WTC11 (cell line): Measurements from ENCODE around the gene LAMC1.

Source experiments
- CTCF ChIP-seq: fragments of 200-600 bp; IDR thresholded peaks from 2 replicates; pipeline ENCODE4 v1.8.0; 2022; ENCODE audit warnings: antibody characterized with exemption
- E2F5 ChIP-seq: sonication (generic); formaldehyde crosslinking; IDR thresholded peaks from 2 replicates; pipeline ENCODE4 v1.8.1; 2022; ENCODE audit warnings: mild to moderate bottlenecking, moderate library complexity, missing genetic modification reagents
- ESRRA ChIP-seq: sonication (generic); formaldehyde crosslinking; IDR thresholded peaks from 2 replicates; pipeline ENCODE4 v1.8.1; 2022; ENCODE audit warnings: mild to moderate bottlenecking, missing genetic modification reagents, borderline replicate concordance
- FOXK1 ChIP-seq: sonication (generic); formaldehyde crosslinking; IDR thresholded peaks from 2 replicates; pipeline ENCODE4 v1.8.0; 2022; ENCODE audit warnings: mild to moderate bottlenecking, moderate library complexity, missing genetic modification reagents
- GRHL2 ChIP-seq: fragments of 250-450 bp; sonication (Bioruptor Pico); IDR thresholded peaks from 2 replicates; pipeline ENCODE4 v1.8.0; 2022; ENCODE audit warnings: mild to moderate bottlenecking, moderate library complexity; ENCODE audit not compliant: insufficient replicate concordance, severe bottlenecking
- NFE2L1 ChIP-seq: sonication (generic); formaldehyde crosslinking; IDR thresholded peaks from 2 replicates; pipeline ENCODE4 v1.8.1; 2023; ENCODE audit warnings: missing genetic modification reagents
- NR1H2 ChIP-seq: sonication (generic); formaldehyde crosslinking; IDR thresholded peaks from 2 replicates; pipeline ENCODE4 v1.9.0; 2021; ENCODE audit warnings: mild to moderate bottlenecking, moderate library complexity, missing genetic modification reagents
- NR3C1 ChIP-seq: sonication (generic); formaldehyde crosslinking; conservative IDR thresholded peaks from 2 replicates; pipeline ENCODE4 v1.8.1; 2023; ENCODE audit warnings: low read depth, mild to moderate bottlenecking, missing genetic modification reagents
- TP53 ChIP-seq: sonication (generic); formaldehyde crosslinking; IDR thresholded peaks from 2 replicates; pipeline ENCODE4 v1.8.1; 2023; ENCODE audit warnings: mild to moderate bottlenecking, missing genetic modification reagents
- ZBTB43 ChIP-seq: sonication (generic); formaldehyde crosslinking; IDR thresholded peaks from 2 replicates; pipeline ENCODE4 v1.8.1; 2023; ENCODE audit warnings: mild to moderate bottlenecking, missing genetic modification reagents

GRCh38 chr1:183097438-183098051, 74.3 kb downstream of the LAMC1 start:
- no peak for TF ChIP-seq GRHL2 (CRISPR knock-in tag)
- TF ChIP-seq NR3C1 (CRISPR knock-in tag): no peak
- TF ChIP-seq CTCF: no peak
- no peak for TF ChIP-seq NR1H2 (CRISPR knock-in tag)
- TF ChIP-seq FOXK1: no peak
- no peak for TF ChIP-seq ZBTB43 (CRISPR knock-in tag)
- no peak for TF ChIP-seq ESRRA (CRISPR knock-in tag)
- TF ChIP-seq E2F5 (CRISPR knock-in tag): no peak
- TF ChIP-seq TP53 (CRISPR knock-in tag): no peak
- no peak for TF ChIP-seq NFE2L1 (CRISPR knock-in tag)
